Measurements from ENCODE around the gene TNRC18.

The TNRC18 gene

DNA sequence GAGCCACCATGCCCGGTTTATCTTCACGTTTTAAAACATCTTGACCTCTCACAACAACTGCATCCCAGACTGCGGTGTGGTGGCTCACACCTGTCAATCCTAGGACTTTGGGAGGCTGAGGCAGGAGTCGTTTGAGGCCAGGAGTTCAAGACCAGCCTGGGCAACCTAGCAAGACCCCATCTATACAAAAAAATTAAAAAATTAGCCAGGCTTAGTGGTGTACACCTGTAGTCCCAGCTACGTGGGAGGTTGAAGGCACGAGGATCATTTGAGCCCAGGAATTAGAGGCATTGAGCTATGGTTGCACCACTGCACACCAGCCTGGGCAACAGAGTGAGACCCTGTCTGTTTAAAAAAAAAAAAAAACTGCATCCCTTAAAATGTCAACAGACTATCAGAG lies 20.2 kb downstream of the TNRC18 start:
- Histone ChIP-seq H3K27me3 (ENCODE audit: insufficient read depth, low read length) (no peaks in the 10 kb centered on the region), H3K36me3 (ENCODE audit: insufficient read depth, low read length) (no peaks in the 10 kb centered on the region), H3F3A (ENCODE audit: insufficient read depth, low read length) (no peaks in the 10 kb centered on the region), H3K9me2 (ENCODE audit: low read depth, low read length) (no peaks in the 10 kb centered on the region), H2AFZ (ENCODE audit: low read length) (no peak overlapping the region), H4K20me1 (ENCODE audit: insufficient read depth, low read length) (no peaks in the 10 kb centered on the region), H3K27ac (ENCODE audit: low read depth, low read length, poor library complexity, severe bottlenecking) (no peak overlapping the region), H3K4me1 (ENCODE audit: insufficient read depth, low read length, severe bottlenecking) (no peaks in the 10 kb centered on the region), H3K9me3 (ENCODE audit: low read length) (no peaks in the 10 kb centered on the region), H3K4me3 (ENCODE audit: low read depth, low read length, poor library complexity, severe bottlenecking) (no peak overlapping the region), H3K79me2 (ENCODE audit: insufficient read depth, low read length) (no peaks in the 10 kb centered on the region), H3K4me2 (ENCODE audit: low read length) (no peak overlapping the region), H3K9ac (ENCODE audit: low read length) (no peak overlapping the region)
- TF ChIP-seq, protein P1, sequence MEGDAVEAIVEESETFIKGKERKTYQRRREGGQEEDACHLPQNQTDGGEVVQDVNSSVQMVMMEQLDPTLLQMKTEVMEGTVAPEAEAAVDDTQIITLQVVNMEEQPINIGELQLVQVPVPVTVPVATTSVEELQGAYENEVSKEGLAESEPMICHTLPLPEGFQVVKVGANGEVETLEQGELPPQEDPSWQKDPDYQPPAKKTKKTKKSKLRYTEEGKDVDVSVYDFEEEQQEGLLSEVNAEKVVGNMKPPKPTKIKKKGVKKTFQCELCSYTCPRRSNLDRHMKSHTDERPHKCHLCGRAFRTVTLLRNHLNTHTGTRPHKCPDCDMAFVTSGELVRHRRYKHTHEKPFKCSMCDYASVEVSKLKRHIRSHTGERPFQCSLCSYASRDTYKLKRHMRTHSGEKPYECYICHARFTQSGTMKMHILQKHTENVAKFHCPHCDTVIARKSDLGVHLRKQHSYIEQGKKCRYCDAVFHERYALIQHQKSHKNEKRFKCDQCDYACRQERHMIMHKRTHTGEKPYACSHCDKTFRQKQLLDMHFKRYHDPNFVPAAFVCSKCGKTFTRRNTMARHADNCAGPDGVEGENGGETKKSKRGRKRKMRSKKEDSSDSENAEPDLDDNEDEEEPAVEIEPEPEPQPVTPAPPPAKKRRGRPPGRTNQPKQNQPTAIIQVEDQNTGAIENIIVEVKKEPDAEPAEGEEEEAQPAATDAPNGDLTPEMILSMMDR (IDR thresholded peaks at IDR 0.05; ENCODE audit: low read length): no peak
- TF ChIP-seq EZH2 (IDR thresholded peaks at IDR 0.05; ENCODE audit: borderline replicate concordance, low read length): no peak

DNA sequence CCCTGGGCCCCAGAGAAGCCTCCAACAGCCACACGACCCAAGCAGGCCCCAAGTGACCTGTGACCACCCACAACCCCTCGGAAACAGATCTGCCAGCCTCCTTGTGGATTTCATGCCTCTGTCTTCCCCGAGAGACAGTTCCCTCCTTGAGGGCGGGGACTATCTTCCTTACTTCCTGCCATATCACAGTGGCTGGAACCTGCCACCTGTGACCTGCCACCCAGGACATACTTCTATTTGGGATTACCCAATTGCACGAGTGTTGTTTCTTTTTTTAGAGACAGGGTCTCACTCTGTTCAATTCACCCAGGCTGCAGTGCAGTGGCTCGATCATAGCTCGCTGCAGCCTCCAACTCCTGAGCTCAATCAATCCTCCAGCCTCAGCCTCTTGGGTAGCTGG lies 25.9 kb downstream of the TNRC18 start:
- H3K9ac ChIP-seq (ENCODE audit: low read length): peak overlapping the region; percentile 89
- peaks cover 16% of the 10 kb centered on the region for H3K36me3 ChIP-seq (ENCODE audit: insufficient read depth, low read length)
- no peaks in the 10 kb centered on the region for H3F3A ChIP-seq (ENCODE audit: insufficient read depth, low read length)
- H3K27me3 ChIP-seq (ENCODE audit: insufficient read depth, low read length): no peaks in the 10 kb centered on the region
- peak overlapping the region; percentile 86 for H3K4me2 ChIP-seq (ENCODE audit: low read length)
- H3K79me2 ChIP-seq (ENCODE audit: insufficient read depth, low read length): no peaks in the 10 kb centered on the region
- peaks cover 29% of the 10 kb centered on the region for H3K4me1 ChIP-seq (ENCODE audit: insufficient read depth, low read length, severe bottlenecking)
- H4K20me1 ChIP-seq (ENCODE audit: insufficient read depth, low read length): no peaks in the 10 kb centered on the region
- TF ChIP-seq EZH2 (IDR thresholded peaks at IDR 0.05; ENCODE audit: borderline replicate concordance, low read length): no peak
- TF ChIP-seq, protein P1 (IDR thresholded peaks at IDR 0.05; ENCODE audit: low read length): no peak
- peak overlapping the region; percentile 59 for H3K27ac ChIP-seq (ENCODE audit: low read depth, low read length, poor library complexity, severe bottlenecking)
- H3K9me3 ChIP-seq (ENCODE audit: low read length): no peaks in the 10 kb centered on the region
- peak overlapping the region; percentile 82 for H3K4me3 ChIP-seq (ENCODE audit: low read depth, low read length, poor library complexity, severe bottlenecking)
- no peaks in the 10 kb centered on the region for H3K9me2 ChIP-seq (ENCODE audit: low read depth, low read length)
- peak overlapping the region; percentile 50 for H2AFZ ChIP-seq (ENCODE audit: low read length)

DNA sequence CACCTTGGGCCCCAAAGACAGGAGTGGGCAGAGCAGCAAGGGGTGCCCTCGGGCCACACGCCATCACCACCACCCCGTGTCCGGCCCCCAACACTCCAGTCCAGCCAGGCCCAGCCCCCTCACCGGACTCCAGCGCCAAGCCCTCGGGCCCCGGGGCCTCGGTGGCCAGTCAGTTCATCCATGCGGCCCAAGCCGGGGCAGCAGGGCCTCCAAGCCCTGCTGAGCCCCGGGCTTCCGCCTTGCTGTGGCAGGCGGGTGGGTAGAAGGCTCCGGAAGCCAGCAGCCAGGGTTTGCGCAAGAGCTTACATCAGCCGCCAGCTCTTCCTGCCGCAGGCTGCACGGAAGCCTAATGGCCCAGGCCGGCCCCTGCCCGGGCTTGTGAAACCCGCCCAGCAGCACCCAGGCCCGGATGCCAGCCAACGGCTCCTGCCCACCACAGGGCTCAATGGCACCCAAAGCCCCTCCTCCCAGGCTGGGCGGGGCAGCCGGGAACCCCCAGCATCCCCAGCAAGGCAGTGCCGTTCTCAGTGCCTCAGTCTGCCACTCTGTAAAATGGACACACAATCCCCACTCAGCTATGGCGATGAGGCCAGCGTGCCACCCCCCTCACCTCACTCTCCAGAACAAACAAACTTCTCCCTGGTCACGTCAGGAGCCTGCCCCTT lies 26.5 kb downstream of the TNRC18 start:
- Histone ChIP-seq H3K9me3 (ENCODE audit: low read length) (no peaks in the 10 kb centered on the region), H3K4me1 (ENCODE audit: insufficient read depth, low read length, severe bottlenecking) (peaks cover 29% of the 10 kb centered on the region), H3K27me3 (ENCODE audit: insufficient read depth, low read length) (no peaks in the 10 kb centered on the region), H3K9ac (ENCODE audit: low read length) (peak overlapping the region; percentile 89), H3F3A (ENCODE audit: insufficient read depth, low read length) (no peaks in the 10 kb centered on the region), H3K4me2 (ENCODE audit: low read length) (peak overlapping the region; percentile 86), H4K20me1 (ENCODE audit: insufficient read depth, low read length) (no peaks in the 10 kb centered on the region), H2AFZ (ENCODE audit: low read length) (peak overlapping the region; percentile 50), H3K79me2 (ENCODE audit: insufficient read depth, low read length) (no peaks in the 10 kb centered on the region), H3K27ac (ENCODE audit: low read depth, low read length, poor library complexity, severe bottlenecking) (peak overlapping the region; percentile 59), H3K36me3 (ENCODE audit: insufficient read depth, low read length) (peaks cover 19% of the 10 kb centered on the region), H3K4me3 (ENCODE audit: low read depth, low read length, poor library complexity, severe bottlenecking) (peak overlapping the region; percentile 82), H3K9me2 (ENCODE audit: low read depth, low read length) (no peaks in the 10 kb centered on the region)
- TF ChIP-seq, protein P1 (IDR thresholded peaks at IDR 0.05; ENCODE audit: low read length): no peak
- TF ChIP-seq EZH2 (IDR thresholded peaks at IDR 0.05; ENCODE audit: borderline replicate concordance, low read length): no peak
